ENCODE measurements around the gene UXS1.
"Not testable (repeated sequence)": the region's sequence is repeated elsewhere in the genome, so short reads cannot be mapped to it uniquely, and the experiment has no call there.

- not testable (repeated sequence) for TF ChIP-seq CTCF, POLR2A, POLR2AphosphoS5 (IDR thresholded peaks at IDR 0.05)
Measured at GRCh38 chr2:106219157-106219556, 25.1 kb upstream of the UXS1 start.
